H1 (cell line): Measurements from ENCODE around the gene CDKN2AIP.

ENCODE experiments used
- EZH2 ChIP-seq: fragments of 200-600 bp; sonication (generic); IDR thresholded peaks from 2 replicates; pipeline ENCODE4 v1.7.1; 2012; ENCODE audit warnings: low read depth, mild to moderate bottlenecking, moderate library complexity, low read length, inconsistent platforms; ENCODE audit not compliant: severe bottlenecking
- GABPA ChIP-seq: IDR thresholded peaks from 2 replicates; pipeline ENCODE4 v1.6.1; 2011; ENCODE audit warnings: mild to moderate bottlenecking, low read length, moderate library complexity, borderline replicate concordance; ENCODE audit not compliant: insufficient read depth
- TAF1 ChIP-seq: IDR thresholded peaks from 2 replicates; pipeline ENCODE4 v1.6.1; 2011; ENCODE audit warnings: mild to moderate bottlenecking, low read depth, low read length

DNA sequence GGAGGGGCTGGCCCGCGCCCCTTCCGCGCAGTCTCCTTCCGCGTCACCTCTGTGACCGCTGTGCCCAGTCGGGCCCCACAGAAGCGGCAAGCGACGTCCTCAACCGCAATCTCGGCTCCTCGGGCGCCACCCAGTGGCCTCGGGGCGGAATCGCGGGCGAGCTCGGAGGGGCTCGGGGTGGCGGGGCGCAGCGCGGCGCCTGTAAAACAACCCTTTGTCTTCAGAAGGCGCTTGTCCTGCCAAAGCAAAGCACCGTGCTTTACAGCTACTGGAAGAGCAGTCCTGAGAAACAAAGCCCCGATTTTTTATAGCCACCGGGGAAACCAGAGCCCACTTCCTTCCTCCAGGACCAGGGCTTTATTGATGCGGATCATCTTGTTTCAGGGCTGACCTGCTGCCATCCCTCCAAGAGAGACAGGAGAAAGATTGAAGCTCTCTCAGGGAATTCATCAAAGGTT lies 37.3 kb upstream of the CDKN2AIP start:
- TF ChIP-seq TAF1 (peak; percentile 84), GABPA (no peak), EZH2 (no peak)
